Measurements from ENCODE around the gene DPP7. TPM values are rescaled to one million over a fixed set of nuclear protein-coding genes. Genes with fewer than 3 reads are reported as not detected.

DPP7 gene
- total RNA-seq, 1 experiment from 2014 or later = 230 TPM

DNA sequence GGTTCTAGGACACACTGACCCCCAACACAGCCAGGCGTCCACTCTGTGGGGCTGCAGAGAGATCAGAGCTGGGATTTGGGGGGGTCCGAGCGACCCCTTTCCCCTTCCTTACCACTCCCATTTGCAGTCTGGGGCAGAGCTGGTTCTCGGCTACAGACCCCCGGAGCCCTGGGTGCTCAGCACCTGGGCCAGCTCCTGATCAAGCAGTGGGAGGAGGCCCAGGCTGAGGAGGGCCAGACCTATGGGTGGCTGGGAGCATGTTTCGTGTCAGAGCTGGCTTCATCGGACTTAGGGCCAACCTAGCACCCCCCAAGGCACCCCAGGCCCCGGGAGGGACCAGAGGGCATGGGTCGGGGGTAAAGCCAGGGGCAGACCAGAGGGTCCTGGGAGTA is 32.0 kb upstream of the DPP7 start:
- TF ChIP-seq, protein P1, sequence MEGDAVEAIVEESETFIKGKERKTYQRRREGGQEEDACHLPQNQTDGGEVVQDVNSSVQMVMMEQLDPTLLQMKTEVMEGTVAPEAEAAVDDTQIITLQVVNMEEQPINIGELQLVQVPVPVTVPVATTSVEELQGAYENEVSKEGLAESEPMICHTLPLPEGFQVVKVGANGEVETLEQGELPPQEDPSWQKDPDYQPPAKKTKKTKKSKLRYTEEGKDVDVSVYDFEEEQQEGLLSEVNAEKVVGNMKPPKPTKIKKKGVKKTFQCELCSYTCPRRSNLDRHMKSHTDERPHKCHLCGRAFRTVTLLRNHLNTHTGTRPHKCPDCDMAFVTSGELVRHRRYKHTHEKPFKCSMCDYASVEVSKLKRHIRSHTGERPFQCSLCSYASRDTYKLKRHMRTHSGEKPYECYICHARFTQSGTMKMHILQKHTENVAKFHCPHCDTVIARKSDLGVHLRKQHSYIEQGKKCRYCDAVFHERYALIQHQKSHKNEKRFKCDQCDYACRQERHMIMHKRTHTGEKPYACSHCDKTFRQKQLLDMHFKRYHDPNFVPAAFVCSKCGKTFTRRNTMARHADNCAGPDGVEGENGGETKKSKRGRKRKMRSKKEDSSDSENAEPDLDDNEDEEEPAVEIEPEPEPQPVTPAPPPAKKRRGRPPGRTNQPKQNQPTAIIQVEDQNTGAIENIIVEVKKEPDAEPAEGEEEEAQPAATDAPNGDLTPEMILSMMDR (IDR thresholded peaks at IDR 0.05; ENCODE audit: insufficient read depth in 1 of 2, low read depth in 1 of 2, low read length in 1 of 2, severe bottlenecking in 1 of 2, unreplicated experiment in 1 of 2) = no peak
- Mint-ChIP-seq H3K27me3 (ENCODE audit: insufficient read depth, unreplicated experiment) (peaks cover 13% of the 10 kb centered on the region), H3K4me3 (ENCODE audit: unreplicated experiment) (no peak overlapping the region), H3K4me1 (ENCODE audit: low read depth, unreplicated experiment) (no peaks in the 10 kb centered on the region), H3K9me3 (ENCODE audit: unreplicated experiment) (no peaks in the 10 kb centered on the region), H3K36me3 (ENCODE audit: insufficient read depth, unreplicated experiment) (peaks cover 13% of the 10 kb centered on the region), H3K27ac (ENCODE audit: unreplicated experiment) (no peak overlapping the region)
- Histone ChIP-seq H3K27me3 (replicated peaks; ENCODE audit: control insufficient read depth, insufficient read depth, low read length) (no peaks in the 10 kb centered on the region), H3K4me3 (ENCODE audit: low read depth, low read length) (no peak overlapping the region), H3K36me3 (ENCODE audit: control insufficient read depth, insufficient read depth, low read length) (no peaks in the 10 kb centered on the region), H3K9me3 (no peaks in the 10 kb centered on the region), H3K4me1 (no peaks in the 10 kb centered on the region)
- intact Hi-C loops (cut with micrococcal nuclease; ENCODE audit: unreplicated experiment) = no loop called here
- ChIA-PET POLR2A (no interaction called here), CTCF (no interaction called here)
- no TSS peak for BruUV-seq (replicated peaks)
- DNase-seq = no peak

DNA sequence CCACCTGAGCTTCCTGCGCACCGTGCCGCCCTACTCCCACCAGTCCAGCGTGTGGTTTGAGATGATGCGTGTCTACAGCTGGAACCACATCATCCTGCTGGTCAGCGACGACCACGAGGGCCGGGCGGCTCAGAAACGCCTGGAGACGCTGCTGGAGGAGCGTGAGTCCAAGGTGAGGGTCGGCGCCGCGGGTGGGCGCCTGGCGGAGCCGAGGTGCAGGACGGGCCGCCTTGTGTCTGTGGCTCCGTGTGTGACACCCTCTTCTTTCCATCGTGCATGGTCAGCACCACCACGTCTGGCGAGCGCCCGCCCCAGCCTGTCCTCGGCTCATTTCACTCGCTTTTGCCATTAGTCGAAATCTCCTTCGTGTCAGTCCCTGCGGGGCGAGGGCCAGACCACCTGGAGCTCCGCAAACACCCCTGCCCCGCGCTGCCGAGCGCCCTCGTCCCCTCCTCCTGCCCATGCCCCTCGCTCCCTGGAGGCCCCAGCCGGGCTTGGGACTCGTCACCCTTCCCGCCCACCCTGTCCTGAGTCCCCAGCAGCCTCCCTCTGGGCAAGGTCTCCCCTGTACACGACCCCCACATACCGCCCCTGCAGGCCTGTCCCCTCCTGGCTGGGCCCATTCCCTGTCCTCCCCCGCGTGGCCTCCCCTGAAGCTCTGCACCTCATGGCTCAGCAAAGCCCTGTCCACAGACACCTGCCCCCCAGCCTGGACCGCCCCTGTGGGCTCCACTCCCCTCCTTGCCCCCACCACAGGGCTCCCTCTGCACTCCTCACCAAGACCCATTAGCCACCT is 31.4 kb upstream of the DPP7 start:
- Mint-ChIP-seq H3K4me1 (ENCODE audit: low read depth, unreplicated experiment) (no peaks in the 10 kb centered on the region), H3K27ac (ENCODE audit: unreplicated experiment) (no peak overlapping the region), H3K36me3 (ENCODE audit: insufficient read depth, unreplicated experiment) (peaks cover 7% of the 10 kb centered on the region), H3K4me3 (ENCODE audit: unreplicated experiment) (no peak overlapping the region), H3K27me3 (ENCODE audit: insufficient read depth, unreplicated experiment) (peaks cover 13% of the 10 kb centered on the region), H3K9me3 (ENCODE audit: unreplicated experiment) (no peaks in the 10 kb centered on the region)
- POLR2A ChIA-PET = no interaction called here
- TF ChIP-seq, protein P1 (IDR thresholded peaks at IDR 0.05; ENCODE audit: insufficient read depth in 1 of 2, low read depth in 1 of 2, low read length in 1 of 2, severe bottlenecking in 1 of 2, unreplicated experiment in 1 of 2) = no peak
- no peaks in the 10 kb centered on the region for H3K4me1 ChIP-seq
- no peak for DNase-seq
- H3K9me3 ChIP-seq = no peaks in the 10 kb centered on the region
- no peak overlapping the region for H3K4me3 ChIP-seq (ENCODE audit: low read depth, low read length)
- no TSS peak for BruUV-seq (replicated peaks)
- H3K27me3 ChIP-seq (replicated peaks; ENCODE audit: control insufficient read depth, insufficient read depth, low read length) = no peaks in the 10 kb centered on the region
- intact Hi-C loops (cut with micrococcal nuclease; ENCODE audit: unreplicated experiment) = no loop called here
- no peaks in the 10 kb centered on the region for H3K36me3 ChIP-seq (ENCODE audit: control insufficient read depth, insufficient read depth, low read length)
- CTCF ChIA-PET = interaction anchor here (0.5 kb wide), 1 partner anchor 78 kb away, joined by 5 read pairs; no protein-coding TSS in a partner anchor

DNA sequence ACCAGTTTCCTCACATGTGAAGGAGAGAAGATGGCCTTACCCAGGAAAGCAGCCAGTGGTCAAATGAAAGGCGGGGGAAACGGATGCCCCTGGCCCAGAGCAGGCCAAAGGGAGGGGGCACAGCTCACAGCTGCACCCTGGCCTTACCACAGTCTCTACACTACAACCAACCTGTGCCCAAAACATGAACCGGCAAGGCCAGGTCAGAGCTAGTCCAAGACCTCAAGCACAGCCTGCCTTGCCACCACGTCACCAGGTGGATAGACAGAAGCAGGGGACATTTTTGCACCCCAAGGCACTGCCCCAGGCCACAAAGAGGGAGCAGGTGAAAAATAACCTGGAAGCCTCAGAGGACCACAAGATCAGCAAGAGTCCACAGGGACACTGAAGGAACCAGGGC is 28.9 kb upstream of the DPP7 start:
- Histone ChIP-seq H3K4me3 (ENCODE audit: low read depth, low read length) (no peak overlapping the region), H3K36me3 (ENCODE audit: control insufficient read depth, insufficient read depth, low read length) (no peaks in the 10 kb centered on the region), H3K9me3 (no peaks in the 10 kb centered on the region), H3K4me1 (peaks cover 5% of the 10 kb centered on the region; the same call in 1 of the 2 replicates), H3K27me3 (replicated peaks; ENCODE audit: control insufficient read depth, insufficient read depth, low read length) (no peaks in the 10 kb centered on the region)
- ChIA-PET CTCF (no interaction called here), POLR2A (no interaction called here)
- Mint-ChIP-seq H3K27ac (ENCODE audit: unreplicated experiment) (no peak overlapping the region), H3K4me3 (ENCODE audit: unreplicated experiment) (no peak overlapping the region), H3K36me3 (ENCODE audit: insufficient read depth, unreplicated experiment) (no peaks in the 10 kb centered on the region), H3K27me3 (ENCODE audit: insufficient read depth, unreplicated experiment) (peaks cover 13% of the 10 kb centered on the region), H3K9me3 (ENCODE audit: unreplicated experiment) (no peaks in the 10 kb centered on the region), H3K4me1 (ENCODE audit: low read depth, unreplicated experiment) (no peaks in the 10 kb centered on the region)
- BruUV-seq (replicated peaks) = no TSS peak
- intact Hi-C loops (cut with micrococcal nuclease; ENCODE audit: unreplicated experiment) = loop anchor here (5.0 kb wide), 1 partner anchor 501 kb away; no protein-coding TSS in a partner anchor
- no peak for DNase-seq
- TF ChIP-seq, protein P1 (IDR thresholded peaks at IDR 0.05; ENCODE audit: insufficient read depth in 1 of 2, low read depth in 1 of 2, low read length in 1 of 2, severe bottlenecking in 1 of 2, unreplicated experiment in 1 of 2) = no peak

All from Caco-2 (cell line).